ENCODE measurements around the gene PRPF39. TPM values are rescaled to one million over a fixed set of nuclear protein-coding genes. Genes with fewer than 3 reads are reported as not detected.
"Not testable (repeated sequence)": the region's sequence is repeated elsewhere in the genome, so short reads cannot be mapped to it uniquely, and the experiment has no call there.

PRPF39 gene
- total RNA-seq, 2 experiments from 2014 or later: 46.2 to 46.8 TPM

GRCh38 chr14:45078323-45078722 lies 5.6 kb upstream of the PRPF39 start:
- ChIA-PET CTCF (no interaction called here), POLR2A (no interaction called here)

DNA sequence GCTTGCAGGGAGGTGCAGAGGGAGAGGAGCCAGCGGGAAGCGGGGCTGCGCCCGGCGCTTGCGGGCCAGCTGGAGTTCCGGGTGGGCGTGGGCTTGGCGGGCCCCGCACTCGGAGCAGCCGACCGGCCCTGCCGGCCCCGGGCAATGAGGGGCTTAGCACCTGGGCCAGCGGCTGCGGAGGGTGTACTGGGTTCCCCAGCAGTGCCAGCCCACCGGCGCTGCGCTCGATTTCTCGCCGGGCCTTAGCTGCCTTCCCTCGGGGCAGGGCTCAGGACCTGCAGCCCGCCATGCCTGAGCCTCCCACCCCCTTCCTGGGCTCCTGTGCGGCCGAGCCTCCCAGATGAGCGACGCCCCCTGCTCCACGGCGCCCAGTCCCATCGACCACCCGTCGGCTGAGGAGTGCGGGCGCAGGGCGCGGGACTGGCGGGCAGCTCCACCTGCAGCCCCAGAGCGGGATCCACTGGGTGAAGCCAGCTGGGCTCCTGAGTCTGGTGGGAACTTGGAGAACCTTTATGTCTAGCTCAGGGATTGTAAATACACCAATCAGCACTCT lies 3.4 kb upstream of the PRPF39 start:
- POLR2A ChIA-PET, CTCF ChIA-PET: not testable (repeated sequence)

DNA sequence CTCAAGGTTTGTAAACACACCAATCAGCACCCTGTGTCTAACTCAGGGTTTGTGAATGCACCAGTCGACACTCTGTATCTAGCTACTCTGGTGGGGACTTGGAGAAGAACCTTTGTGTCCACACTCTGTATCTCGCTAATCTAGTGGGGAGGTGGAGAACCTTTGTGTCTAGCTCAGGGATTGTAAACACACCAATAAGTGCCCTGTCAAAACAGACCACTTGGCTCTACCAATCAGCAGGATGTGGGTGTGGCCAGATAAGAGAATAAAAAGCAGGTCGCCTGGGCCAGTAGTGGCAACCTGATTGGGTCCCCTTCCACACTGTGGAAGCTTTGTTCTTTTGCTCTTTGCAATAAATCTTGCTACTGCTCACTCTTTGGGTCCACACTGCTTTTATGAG lies 2.8 kb upstream of the PRPF39 start:
- POLR2A ChIA-PET, CTCF ChIA-PET: not testable (repeated sequence)

DNA sequence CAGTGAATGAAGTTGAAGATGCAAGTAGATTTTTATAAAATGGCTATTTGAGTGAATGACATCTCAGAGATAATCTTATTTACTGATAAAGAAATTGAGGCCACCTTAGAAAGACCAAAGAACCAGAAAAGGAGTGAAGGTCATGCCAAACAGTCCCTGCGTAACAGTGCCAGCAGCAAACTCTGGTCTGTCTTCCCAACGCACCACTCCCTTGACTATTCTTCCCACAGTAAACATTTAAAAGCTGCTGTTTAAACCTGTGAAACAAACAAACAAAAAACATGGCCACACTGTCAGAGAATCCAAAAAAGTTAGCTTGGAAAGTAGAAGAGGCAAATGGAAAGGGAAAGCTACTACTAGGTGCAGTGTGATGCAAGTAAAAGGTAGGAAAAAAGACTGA lies 1.5 kb upstream of the PRPF39 start:
- POLR2A ChIA-PET: no interaction called here
- CTCF ChIA-PET: no interaction called here

DNA sequence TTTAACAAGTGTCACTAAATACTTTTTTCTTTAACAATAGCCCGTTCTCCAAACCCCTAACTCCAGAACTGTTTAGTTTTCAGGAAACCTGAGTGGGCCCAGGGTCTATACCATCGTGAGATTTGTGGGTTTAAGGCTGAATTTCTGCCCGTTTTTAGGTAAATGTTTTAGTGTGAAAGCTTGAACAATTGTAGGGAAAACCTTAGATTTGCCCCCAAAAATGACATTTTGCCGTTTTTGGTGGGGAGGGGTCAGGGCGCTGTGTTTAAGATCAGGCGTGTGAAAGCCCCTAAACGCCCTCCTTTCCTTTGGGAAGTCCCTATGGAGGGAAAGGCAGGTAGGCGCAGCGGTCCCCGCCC lies 320 bp upstream of the PRPF39 start:
- POLR2A ChIA-PET: no interaction called here

DNA sequence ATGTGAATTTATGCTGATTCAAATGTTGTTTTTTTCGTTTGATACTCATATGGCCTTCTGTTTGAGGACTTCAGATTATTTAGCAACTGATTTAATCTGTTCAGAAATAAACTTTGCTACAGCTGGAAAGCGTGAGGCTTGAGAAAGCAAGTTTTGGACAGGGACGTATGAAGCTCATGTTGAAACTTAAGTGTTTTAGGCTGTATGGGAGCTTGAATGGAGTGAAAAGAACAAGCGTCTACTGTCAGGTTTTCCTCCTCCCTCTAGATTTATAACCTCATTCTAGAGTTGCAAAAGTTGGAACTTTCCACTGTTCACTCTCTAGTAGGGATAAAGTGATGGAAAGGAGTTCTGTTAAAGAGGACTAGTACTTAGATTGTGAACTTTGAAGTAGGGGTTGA lies 1.0 kb downstream of the PRPF39 start:
- ChIA-PET CTCF (no interaction called here), POLR2A (interaction anchor here (0.5 to 1.0 kb wide), 2 partner anchors 123 to 188 kb away, joined by 3 to 4 read pairs; partner anchors contain the start of genes KLHL28 and TOGARAM1)

More for the DNA sequence above, 320 bp upstream of the PRPF39 start:
- CTCF ChIA-PET: no interaction called here

DNA sequence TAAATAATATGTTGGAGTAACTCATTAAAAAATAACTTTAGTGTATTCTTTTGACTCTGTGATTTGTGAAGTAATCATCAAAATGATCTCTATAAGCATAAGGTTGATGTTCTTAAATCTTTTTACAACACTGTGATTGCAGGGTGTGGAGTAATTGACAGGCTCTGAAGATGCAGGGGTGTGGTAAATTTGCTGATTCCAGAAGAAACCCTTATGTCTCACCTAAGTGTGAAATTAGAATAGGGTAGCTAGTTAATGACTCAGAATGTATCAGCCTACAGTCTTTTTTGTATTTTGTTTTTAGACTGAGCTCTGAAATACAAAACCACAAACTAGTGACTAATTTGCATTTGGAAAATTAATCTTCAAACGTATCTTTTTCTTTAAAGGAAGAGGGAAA lies 5.9 kb downstream of the PRPF39 start:
- POLR2A ChIA-PET: no interaction called here
- CTCF ChIA-PET: interaction anchor here (1.2 kb wide), 1 partner anchor 129 kb away, joined by 3 read pairs; no protein-coding TSS in a partner anchor

- ChIA-PET CTCF (no interaction called here), POLR2A (interaction anchor here (1.0 kb wide), 1 partner anchor 22 kb away, joined by 3 read pairs; no protein-coding TSS in a partner anchor)
These were observed 7.8 kb downstream of the PRPF39 start for GRCh38 chr14:45091710-45092109.

- POLR2A ChIA-PET: no interaction called here
These were observed 10.4 kb downstream of the PRPF39 start for GRCh38 chr14:45094275-45094674.

GRCh38 chr14:45095143-45095542 lies 11.2 kb downstream of the PRPF39 start:
- POLR2A ChIA-PET: no interaction called here
- CTCF ChIA-PET: interaction anchor here (0.7 kb wide), 1 partner anchor 195 kb away, joined by 5 read pairs; no protein-coding TSS in a partner anchor

More at GRCh38 chr14:45094275-45094674, 10.4 kb downstream of the PRPF39 start:
- CTCF ChIA-PET: no interaction called here

DNA sequence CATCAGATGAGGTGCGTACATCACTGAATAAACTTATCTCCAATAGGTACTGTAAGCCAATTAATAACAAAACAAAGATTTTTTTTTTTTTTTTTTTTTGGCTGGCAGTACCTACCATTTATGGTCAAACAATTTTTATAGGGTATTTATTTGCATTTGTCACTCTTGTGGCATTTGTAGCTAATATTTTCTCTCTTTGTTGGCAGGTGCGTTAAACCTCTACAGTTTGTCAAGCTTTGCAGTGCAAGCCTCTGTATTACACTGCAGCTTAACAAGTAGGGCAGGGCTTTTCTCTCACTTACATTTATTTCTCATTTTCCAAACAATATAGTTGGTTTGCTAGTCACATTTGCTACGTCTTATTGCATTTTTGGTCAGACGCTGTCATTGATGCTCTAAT lies 12.3 kb downstream of the PRPF39 start:
- ChIA-PET POLR2A (no interaction called here), CTCF (no interaction called here)

- ChIA-PET CTCF (no interaction called here), POLR2A (no interaction called here)
These were observed 19.9 kb downstream of the PRPF39 start for GRCh38 chr14:45103806-45104205.

DNA sequence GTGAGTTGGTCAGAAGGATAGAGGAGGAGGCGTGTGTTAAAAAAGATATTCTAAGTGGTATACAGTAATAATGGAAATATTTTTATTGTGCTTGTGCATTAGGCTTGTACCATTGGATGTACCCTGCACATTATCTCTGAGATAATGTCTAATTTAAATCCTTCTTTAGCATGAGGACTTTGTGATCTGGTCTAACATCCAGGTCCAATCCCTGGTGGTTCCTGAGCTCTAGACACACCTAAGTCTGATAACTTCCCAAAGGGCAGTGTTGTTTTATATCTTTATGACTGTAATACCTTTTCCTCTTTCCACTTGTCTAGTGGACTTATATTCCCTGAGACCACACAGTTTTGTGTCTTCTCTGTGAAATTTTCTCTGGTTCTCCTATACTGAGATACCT lies 20.6 kb downstream of the PRPF39 start:
- CTCF ChIA-PET: no interaction called here
- POLR2A ChIA-PET: no interaction called here

- ChIA-PET POLR2A (interaction anchor here (0.8 to 1.0 kb wide), 2 partner anchors 22 to 23 kb away, joined by 3 read pairs; no protein-coding TSS in a partner anchor), CTCF (no interaction called here)
These were observed 29.2 kb downstream of the PRPF39 start for GRCh38 chr14:45112896-45113781.

GRCh38 chr14:45114327-45114726 lies 30.4 kb downstream of the PRPF39 start:
- CTCF ChIA-PET: no interaction called here
- POLR2A ChIA-PET: interaction anchor here (0.5 to 1.0 kb wide), 3 partner anchors 20 to 23 kb away, joined by 3 read pairs; partner anchors contain the start of gene FKBP3

GRCh38 chr14:45118594-45118993 lies 34.7 kb downstream of the PRPF39 start:
- POLR2A ChIA-PET: no interaction called here
- CTCF ChIA-PET: no interaction called here

DNA sequence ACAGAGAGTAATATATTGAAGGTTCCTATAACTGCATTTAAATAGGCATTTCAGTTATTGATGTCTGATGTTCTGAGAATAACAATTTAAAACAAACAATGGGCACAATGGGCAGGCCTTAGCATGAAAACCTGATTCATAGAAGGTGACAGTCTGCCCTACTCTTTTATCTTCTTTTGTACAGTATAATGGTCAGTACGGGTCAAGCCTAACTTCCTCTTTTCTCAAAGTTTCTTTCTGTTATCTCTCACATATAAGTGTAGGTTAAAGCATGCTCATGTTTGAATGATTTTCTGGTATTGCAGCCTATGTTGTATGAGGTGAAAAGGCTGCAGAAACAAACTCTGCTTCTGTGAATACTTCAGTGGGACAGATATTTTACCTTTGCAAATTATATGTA lies 36.2 kb downstream of the PRPF39 start:
- ChIA-PET POLR2A (no interaction called here), CTCF (no interaction called here)

DNA sequence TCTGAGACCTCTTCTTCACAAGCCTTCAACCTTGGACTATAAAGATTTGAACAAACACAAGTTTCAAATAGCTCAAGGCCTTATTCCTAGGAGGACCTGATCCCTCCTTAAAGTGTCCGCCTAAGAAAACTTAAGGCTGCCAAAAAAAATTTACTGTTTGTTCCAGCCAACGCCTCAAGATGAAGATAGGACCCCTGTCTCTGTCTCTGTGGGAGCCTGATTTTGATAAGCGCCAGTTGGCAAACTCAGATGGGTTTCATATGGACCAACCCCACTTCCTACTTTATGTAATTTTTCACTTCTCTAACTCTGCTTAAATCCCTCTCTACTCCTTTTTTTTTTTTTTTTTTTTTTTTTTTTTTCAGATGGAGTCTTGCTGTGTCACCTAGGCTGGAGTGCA lies 39.4 kb downstream of the PRPF39 start:
- CTCF ChIA-PET: no interaction called here
- POLR2A ChIA-PET: no interaction called here

DNA sequence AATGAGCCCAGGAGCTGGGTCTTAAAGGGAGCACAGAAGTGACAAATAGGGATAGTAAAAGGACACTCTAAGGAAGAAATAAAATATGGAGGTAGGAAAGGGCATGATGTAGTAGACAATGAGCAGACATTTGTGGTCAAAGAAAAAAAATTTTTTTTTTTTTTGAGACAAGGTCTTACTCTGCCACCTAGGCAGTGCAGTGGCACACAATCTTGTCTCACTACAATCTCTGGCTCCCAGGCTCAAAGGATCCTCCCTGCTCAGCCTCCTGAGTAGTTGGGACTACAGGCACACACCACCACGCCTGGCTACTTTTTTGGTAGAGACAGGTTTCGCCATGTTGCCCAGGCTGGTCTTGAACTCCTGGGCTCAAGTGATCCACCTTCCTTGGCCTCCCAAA lies 41.8 kb downstream of the PRPF39 start:
- POLR2A ChIA-PET: no interaction called here
- CTCF ChIA-PET: no interaction called here

DNA sequence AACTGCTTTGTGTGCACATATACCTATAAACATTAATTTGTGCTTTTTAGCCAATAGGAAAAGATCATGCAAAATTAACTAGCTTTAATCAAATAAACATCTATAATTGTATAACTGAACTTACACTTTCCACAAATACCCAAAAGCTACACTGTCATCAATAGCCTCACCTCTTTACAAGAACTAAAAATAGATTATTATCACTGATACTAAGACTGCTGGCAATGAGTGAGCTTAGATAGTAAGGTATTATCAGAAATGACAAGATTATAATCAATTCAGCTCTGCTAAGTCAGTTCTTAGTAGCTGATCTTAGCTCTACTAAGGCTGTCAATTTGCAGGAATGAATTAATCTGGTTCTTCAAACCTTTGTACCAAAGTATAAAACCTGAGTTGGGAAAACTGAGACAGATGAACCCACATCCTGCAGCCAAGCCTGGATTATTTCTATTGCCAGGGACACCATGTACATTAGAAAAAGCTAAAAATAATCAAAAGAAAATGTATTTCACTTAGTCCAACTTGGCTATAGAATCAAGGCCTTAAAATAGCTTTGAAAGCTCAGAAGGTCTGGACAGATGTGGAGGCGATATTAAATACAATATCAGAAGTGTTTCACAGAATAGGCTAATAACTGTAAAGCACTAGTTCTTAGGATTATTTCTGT lies 45.2 kb downstream of the PRPF39 start:
- CTCF ChIA-PET: interaction anchor here (0.7 kb wide), 1 partner anchor 13 kb away, joined by 4 read pairs; no protein-coding TSS in a partner anchor
- POLR2A ChIA-PET: no interaction called here

- ChIA-PET POLR2A (interaction anchor here (2.6 kb wide), 1 partner anchor 171 kb away, joined by 14 read pairs; the partner anchor contains the start of genes KLHL28 and TOGARAM1), CTCF (interaction anchor here (1.4 kb wide), 1 partner anchor 172 kb away, joined by 4 read pairs; the partner anchor contains the start of genes KLHL28 and TOGARAM1)
These were observed 49.8 kb downstream of the PRPF39 start for GRCh38 chr14:45133683-45134050.

Measured in activated CD8-positive, alpha-beta memory T cell treated with anti-CD3 and anti-CD28 coated beads for 36 hours (primary cell).